ENCODE data around the gene NUMBL. TPM values are rescaled to one million over a fixed set of nuclear protein-coding genes. Genes with fewer than 3 reads are reported as not detected.

NUMBL gene
- total and polyA plus RNA-seq, 9 of the 15 experiments (the other 6 are each of a cell fraction or from before 2014, with no cell fraction given) = 0.39 to 38.6 (median 6.6) TPM

DNA sequence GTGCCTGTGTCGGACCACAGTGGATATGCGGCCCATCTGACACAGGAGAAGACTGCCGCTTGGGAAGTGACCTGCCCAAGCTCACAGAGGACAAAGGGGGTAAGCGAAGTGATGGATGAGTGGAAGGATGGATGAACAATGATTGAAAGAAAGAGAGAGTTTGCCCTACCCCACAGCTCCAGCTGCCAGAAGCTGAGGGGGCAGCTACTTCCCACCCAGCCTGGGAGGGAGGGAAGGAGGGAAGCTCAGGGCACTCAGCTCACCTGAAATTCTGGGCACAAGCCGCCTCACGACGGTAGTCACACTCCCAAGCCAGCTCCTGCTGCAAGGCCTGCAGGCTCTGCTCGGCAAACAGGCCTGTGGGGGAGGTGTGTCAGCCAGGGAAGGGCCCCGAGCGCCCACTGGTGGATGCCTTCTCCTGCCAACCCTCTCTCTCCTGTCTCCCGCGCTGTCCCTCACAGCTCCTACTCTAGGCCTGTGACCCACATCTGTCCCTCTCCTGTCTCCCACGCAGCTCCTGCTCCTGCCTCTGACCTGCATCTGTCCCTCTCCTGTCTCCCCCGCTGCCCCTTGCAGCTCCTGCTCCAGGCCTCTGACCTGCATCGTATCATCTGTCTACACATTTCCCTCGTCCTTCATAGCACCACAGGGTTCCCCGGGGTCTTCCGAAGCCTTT is 12.0 kb upstream of the NUMBL start (continued):
- TF ChIP-seq HDAC1 (IDR thresholded peaks at IDR 0.05) (no peak; a peak in 1 of 4 replicates), NCOA1 (IDR thresholded peaks at IDR 0.05; ENCODE audit: low read depth) (no peak), NUFIP1 (IDR thresholded peaks at IDR 0.05; ENCODE audit: partially characterized antibody) (no peak), ZNF24 (IDR thresholded peaks at IDR 0.05) (peak; percentile 18; the same call in 1 of the 2 replicates), CBFA2T3 (IDR thresholded peaks at IDR 0.05) (peak; percentile 79), TCF3 (CRISPR knock-in tag; IDR thresholded peaks at IDR 0.05) (peak; percentile 32), TRIM24 (IDR thresholded peaks at IDR 0.05) (peak in 1 of 2 experiments; percentile 51; a peak in 1 of 4 replicates), XRCC4 (IDR thresholded peaks at IDR 0.05; ENCODE audit: extremely low read depth, insufficient read depth, insufficient read length) (no peak), TRIM25 (IDR thresholded peaks at IDR 0.05; ENCODE audit: borderline replicate concordance) (no peak), ZNF311 (CRISPR knock-in tag; IDR thresholded peaks at IDR 0.05) (no peak), JUND (IDR thresholded peaks at IDR 0.05; ENCODE audit: borderline replicate concordance, low read depth, low read length) (peak; percentile 42; the same call in 1 of the 2 replicates), JUND (tag; IDR thresholded peaks at IDR 0.05; ENCODE audit: borderline replicate concordance, low read depth, low read length) (peak; percentile 59; the same call in 1 of the 3 replicates), ZBTB7A (IDR thresholded peaks at IDR 0.05; ENCODE audit: borderline replicate concordance, control insufficient read depth, low read depth, low read length) (peak; percentile 62; the same call in 1 of the 2 replicates), CBX3 (IDR thresholded peaks at IDR 0.05; ENCODE audit: borderline replicate concordance in 1 of 2, low read length in 2 of 2) (peak in 1 of 2 experiments; percentile 33; a peak in 1 of 3 replicates), TAL1 (IDR thresholded peaks at IDR 0.05) (peak; percentile 27; the same call in 1 of the 2 replicates), EP300 (IDR thresholded peaks at IDR 0.05; ENCODE audit: low read length) (peak; percentile 17; the same call in 1 of the 2 replicates), ZNF592 (IDR thresholded peaks at IDR 0.05) (peak; percentile 84), ZNF740 (CRISPR knock-in tag; IDR thresholded peaks at IDR 0.05) (peak; percentile 92), ZNF740 (tag; IDR thresholded peaks at IDR 0.05) (peak in 1 of 2 experiments; percentile 56; a peak in 1 of 4 replicates)

Measured in K562 (cell line).